Mesenchymal stem cell (in vitro differentiated cells and primary cell): Measurements from ENCODE around the gene METTL9.
A peak's percentile ranks its signal among the peaks of the same experiment; 100 is the strongest.
"Not testable (repeated sequence)": the region's sequence is repeated elsewhere in the genome, so short reads cannot be mapped to it uniquely, and the experiment has no call there.

Experiments used
- DNase-seq: peaks from one replicate; pipeline ENCODE4 v3.0.0-alpha.2; 2013
- H2AFZ ChIP-seq: one replicate; pipeline ENCODE4 v1.6.1; 2013; ENCODE audit warnings: low read depth, mild to moderate bottlenecking, control low read depth, inconsistent platforms, low read length, moderate library complexity
- H2AK5ac ChIP-seq: 2 replicates; pipeline ENCODE4 v1.6.1; 2013; ENCODE audit warnings: low read length, moderate library complexity, mild to moderate bottlenecking, inconsistent platforms; ENCODE audit not compliant: severe bottlenecking
- H2BK120ac ChIP-seq: one replicate; pipeline ENCODE4 v1.6.1; 2013; ENCODE audit warnings: low read depth, mild to moderate bottlenecking, inconsistent platforms, low read length, moderate library complexity
- H2BK12ac ChIP-seq, 2 experiments: one replicate each; pipeline ENCODE4 v1.6.1; 2013; ENCODE audit warnings: inconsistent platforms in 2 of 2, low read length in 2 of 2, mild to moderate bottlenecking in 2 of 2, moderate library complexity in 2 of 2, control low read depth in 1 of 2
- H2BK15ac ChIP-seq: one replicate; pipeline ENCODE4 v1.6.1; 2013; ENCODE audit warnings: mild to moderate bottlenecking, low read depth, inconsistent platforms; ENCODE audit not compliant: poor library complexity, severe bottlenecking
- H2BK5ac ChIP-seq: 2 replicates; pipeline ENCODE4 v1.6.1; 2013; ENCODE audit warnings: low read depth, mild to moderate bottlenecking, low read length, control low read depth, inconsistent platforms; ENCODE audit not compliant: poor library complexity, severe bottlenecking
- H3K14ac ChIP-seq, 2 experiments: one replicate each; pipeline ENCODE4 v1.6.1; 2013; ENCODE audit warnings: inconsistent platforms in 2 of 2, low read length in 2 of 2, control low read depth in 1 of 2, mild to moderate bottlenecking in 1 of 2, moderate library complexity in 1 of 2
- H3K18ac ChIP-seq, 2 experiments: one replicate each; pipeline ENCODE4 v1.6.1; 2013; ENCODE audit warnings: inconsistent platforms in 2 of 2, low read length in 2 of 2, control low read depth in 1 of 2, low read depth in 1 of 2, mild to moderate bottlenecking in 1 of 2
- H3K23ac ChIP-seq, 2 experiments: one replicate each; pipeline ENCODE4 v1.6.1; 2013; ENCODE audit warnings: inconsistent platforms in 2 of 2, low read length in 2 of 2, mild to moderate bottlenecking in 2 of 2, moderate library complexity in 2 of 2, control low read depth in 1 of 2
- H3K27ac ChIP-seq: 2 replicates; pipeline ENCODE4 v1.5.1; 2013; ENCODE audit warnings: mild to moderate bottlenecking, moderate library complexity, low read length, control low read depth, inconsistent platforms; ENCODE audit not compliant: poor library complexity, severe bottlenecking
- H3K27me3 ChIP-seq, 2 experiments: 2 replicates each; pipeline versions ENCODE4 v1.6.1 to v1.7.0; 2013; ENCODE audit warnings: low read length in 2 of 2, mild to moderate bottlenecking in 2 of 2, moderate library complexity in 2 of 2, control low read depth in 1 of 2, inconsistent platforms in 1 of 2; ENCODE audit not compliant: control insufficient read depth in 1 of 2, insufficient read depth in 1 of 2
- H3K36me3 ChIP-seq, 2 experiments: 2 replicates each; pipeline versions ENCODE4 v1.6.1 to v1.7.0; 2013; ENCODE audit warnings: low read length in 2 of 2, control low read depth in 1 of 2, inconsistent platforms in 1 of 2, low read depth in 1 of 2, mild to moderate bottlenecking in 1 of 2; ENCODE audit not compliant: insufficient read depth in 2 of 2, control insufficient read depth in 1 of 2
- H3K4ac ChIP-seq, 2 experiments: one replicate each; pipeline ENCODE4 v1.6.1; 2013; ENCODE audit warnings: inconsistent platforms in 2 of 2, low read length in 2 of 2, mild to moderate bottlenecking in 2 of 2, moderate library complexity in 2 of 2, control low read depth in 1 of 2, low read depth in 1 of 2
- H3K4me1 ChIP-seq: 2 replicates; pipeline ENCODE4 v1.6.1; 2013; ENCODE audit warnings: low read depth, low read length, control low read depth; ENCODE audit not compliant: control insufficient read depth, insufficient read depth
- H3K4me2 ChIP-seq: 2 replicates; pipeline ENCODE4 v1.6.1; 2013; ENCODE audit warnings: low read length, mild to moderate bottlenecking, inconsistent platforms; ENCODE audit not compliant: poor library complexity, severe bottlenecking
- H3K4me3 ChIP-seq, 2 experiments: 2 replicates each; pipeline versions ENCODE4 v1.5.1 to v1.7.0; 2013; ENCODE audit warnings: low read length in 2 of 2, mild to moderate bottlenecking in 2 of 2, control low read depth in 1 of 2, low read depth in 1 of 2; ENCODE audit not compliant: insufficient read depth in 1 of 2
- H3K79me1 ChIP-seq: replicated peaks from 2 replicates; pipeline ENCODE4 v1.6.1; 2013; ENCODE audit warnings: mild to moderate bottlenecking, control low read depth, low read length, inconsistent platforms; ENCODE audit not compliant: poor library complexity, severe bottlenecking
- H3K9ac ChIP-seq: 2 replicates; pipeline ENCODE4 v1.7.0; 2013; ENCODE audit warnings: mild to moderate bottlenecking, low read length, moderate library complexity
- H3K9me3 ChIP-seq: 2 replicates; pipeline ENCODE4 v1.7.0; 2013; ENCODE audit warnings: mild to moderate bottlenecking, low read length; ENCODE audit not compliant: control insufficient read depth
- H4K8ac ChIP-seq: one replicate; pipeline ENCODE4 v1.6.1; 2013; ENCODE audit warnings: inconsistent platforms, mild to moderate bottlenecking, low read length, moderate library complexity
- H4K91ac ChIP-seq: one replicate; pipeline ENCODE4 v1.6.1; 2013; ENCODE audit warnings: mild to moderate bottlenecking, low read length, inconsistent platforms
- WGBS: methylation state at CpG from one replicate; pipeline ENCODE4 v1.1.7; 2013; ENCODE audit warnings: mixed read lengths; 5-methylcytosine and 5-hydroxymethylcytosine counted together

Gene METTL9

GRCh38 chr16:21628772-21629171 lies 29.4 kb downstream of the METTL9 start:
- DNase-seq: no peak
- Histone ChIP-seq H3K4me1 (peaks cover 9% of the 10 kb centered on the region), H3K4ac (no peak overlapping the region)

GRCh38 chr16:21629616-21630539 lies 30.5 kb downstream of the METTL9 start:
- H2BK120ac ChIP-seq, H3K27ac ChIP-seq, H3K18ac ChIP-seq, H2BK15ac ChIP-seq, H3K4me1 ChIP-seq, H2AK5ac ChIP-seq, H3K4me2 ChIP-seq, H3K14ac ChIP-seq, H3K4me3 ChIP-seq, H3K23ac ChIP-seq, H2BK12ac ChIP-seq, H3K4ac ChIP-seq, H3K9me3 ChIP-seq, H2AFZ ChIP-seq, H2BK5ac ChIP-seq, DNase-seq, H3K27me3 ChIP-seq, H4K8ac ChIP-seq, H3K9ac ChIP-seq: not testable (repeated sequence)
- Histone ChIP-seq H3K36me3 (peaks cover 15 to 56% of the 10 kb centered on the region in 2 experiments), H4K91ac (peak overlapping the region; percentile 1), H3K79me1 (peaks cover 31% of the 10 kb centered on the region)
- 98% methylated on average over 23 of the region's 37 CpGs for WGBS

More at GRCh38 chr16:21628772-21629171, 29.4 kb downstream of the METTL9 start:
- no peaks in the 10 kb centered on the region for H3K27me3 ChIP-seq
- no peak overlapping the region for H2BK15ac ChIP-seq
- H3K9me3 ChIP-seq: no peaks in the 10 kb centered on the region
- no peak overlapping the region for H2BK5ac ChIP-seq
- H4K91ac ChIP-seq: no peak overlapping the region
- peak overlapping the region; percentile 81 for H3K9ac ChIP-seq
- H3K79me1 ChIP-seq: peaks cover 24% of the 10 kb centered on the region
- no peak overlapping the region for H3K14ac ChIP-seq
- no peak overlapping the region for H2AK5ac ChIP-seq
- H2BK120ac ChIP-seq: no peak overlapping the region
- no peak overlapping the region for H3K27ac ChIP-seq
- H3K18ac ChIP-seq: no peak overlapping the region
- no peak overlapping the region for H3K4me2 ChIP-seq
- H3K23ac ChIP-seq: no peak overlapping the region
- H3K36me3 ChIP-seq: peaks cover 15 to 55% of the 10 kb centered on the region in 2 experiments
- WGBS: 83% methylated on average over 5 of the region's 5 CpGs
- H3K4me3 ChIP-seq: peak overlapping the region in 1 of 2 experiments; percentile 3
- no peak overlapping the region for H4K8ac ChIP-seq
- H2AFZ ChIP-seq: no peak overlapping the region
- no peak overlapping the region for H2BK12ac ChIP-seq

GRCh38 chr16:21630866-21631265 lies 31.5 kb downstream of the METTL9 start:
- not testable (repeated sequence) for H2AK5ac ChIP-seq, H3K9me3 ChIP-seq, H3K27ac ChIP-seq, H3K4ac ChIP-seq, H3K23ac ChIP-seq, H3K27me3 ChIP-seq, H2BK120ac ChIP-seq, H3K9ac ChIP-seq, H3K4me1 ChIP-seq, H3K18ac ChIP-seq, H2BK15ac ChIP-seq, H3K14ac ChIP-seq, H4K8ac ChIP-seq, DNase-seq, H3K4me3 ChIP-seq, H2BK5ac ChIP-seq, H3K4me2 ChIP-seq, H4K91ac ChIP-seq, H2BK12ac ChIP-seq, H2AFZ ChIP-seq
- 97% methylated on average over 5 of the region's 6 CpGs for WGBS
- Histone ChIP-seq H3K79me1 (peaks cover 34% of the 10 kb centered on the region), H3K36me3 (peaks cover 18 to 57% of the 10 kb centered on the region in 2 experiments)

GRCh38 chr16:21631376-21631775 lies 32.0 kb downstream of the METTL9 start:
- not testable (repeated sequence) for H2AFZ ChIP-seq, H2BK5ac ChIP-seq, H3K23ac ChIP-seq, H2AK5ac ChIP-seq, H3K9me3 ChIP-seq, H3K18ac ChIP-seq, H4K8ac ChIP-seq, H2BK120ac ChIP-seq, H3K14ac ChIP-seq, H3K27me3 ChIP-seq, H3K27ac ChIP-seq, H4K91ac ChIP-seq, H3K9ac ChIP-seq, H2BK12ac ChIP-seq, H3K4me2 ChIP-seq, H2BK15ac ChIP-seq, H3K4me1 ChIP-seq, H3K4ac ChIP-seq, DNase-seq, H3K4me3 ChIP-seq
- H3K79me1 ChIP-seq: peaks cover 37% of the 10 kb centered on the region
- peaks cover 19 to 61% of the 10 kb centered on the region in 2 experiments for H3K36me3 ChIP-seq
- 94% methylated on average over 7 of the region's 8 CpGs for WGBS
